ENCODE measurements around the gene LAMC1. TPM values are rescaled to one million over a fixed set of nuclear protein-coding genes. Genes with fewer than 3 reads are reported as not detected.

LAMC1 gene
- total and polyA plus RNA-seq, 10 of the 15 experiments (the other 5 are each of a cell fraction or from before 2014, with no cell fraction given), result 4.6 to 51.4 (median 25.6) TPM

DNA sequence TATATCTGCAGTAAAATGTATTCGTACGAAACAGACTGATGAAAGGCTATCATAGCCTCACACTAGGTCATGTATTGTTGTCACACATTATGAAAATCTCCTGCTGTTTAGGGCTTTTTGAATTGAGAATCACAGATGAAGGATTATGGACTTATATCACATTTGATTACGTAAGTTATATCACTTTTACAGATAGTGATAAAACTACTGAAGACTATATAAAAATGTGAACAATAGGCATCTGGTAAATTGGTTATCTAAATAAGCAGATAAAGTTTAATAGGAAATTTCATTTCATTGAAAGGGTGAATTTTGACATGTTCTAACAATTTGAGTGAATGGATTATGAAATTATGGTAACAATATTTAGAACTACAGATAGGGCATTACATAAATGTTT, 20.0 kb downstream of the LAMC1 start:
- no peak overlapping the region for H3K4me2 ChIP-seq (ENCODE audit: control insufficient read depth, insufficient read depth)
- H3K9me3 ChIP-seq (replicated peaks; ENCODE audit: control insufficient read depth, insufficient read depth, low read length), result no peaks in the 10 kb centered on the region
- ATAC-seq, result no peak
- H3K79me2 ChIP-seq (ENCODE audit: control insufficient read depth, insufficient read depth, low read length), result peaks cover 30% of the 10 kb centered on the region
- peaks cover 31% of the 10 kb centered on the region for H3K4me1 ChIP-seq (ENCODE audit: control insufficient read depth, insufficient read depth, low read length)
- no peak for DNase-seq (ENCODE audit: low read depth, low spot score)
- no peak overlapping the region for H3K4me3 ChIP-seq
- intact Hi-C loops (cut with micrococcal nuclease; ENCODE audit: unreplicated experiment) (no loop called here), in situ Hi-C loops (cut with MboI) (no loop called here)
- TF ChIP-seq EED (IDR thresholded peaks at IDR 0.05; ENCODE audit: low read depth), result no peak
- no peak for TF ChIP-seq TBL1XR1 (IDR thresholded peaks at IDR 0.05; ENCODE audit: low read depth, low read length)
- TF ChIP-seq KAT2A (conservative IDR thresholded peaks at IDR 0.05; ENCODE audit: control insufficient read depth, low read depth, low read length), result no peak
- TF ChIP-seq TCF3 (IDR thresholded peaks at IDR 0.05; ENCODE audit: borderline replicate concordance, insufficient read depth, low read depth, low read length), result no peak
- no peak for TF ChIP-seq RAD51 (IDR thresholded peaks at IDR 0.05)
- no peak for TF ChIP-seq EZH2 (IDR thresholded peaks at IDR 0.05; ENCODE audit: borderline replicate concordance, control insufficient read depth, low read depth, low read length)
- no peak for TF ChIP-seq ZZZ3 (IDR thresholded peaks at IDR 0.05; ENCODE audit: control insufficient read depth, insufficient read length, low read depth)
- TF ChIP-seq, protein P1, sequence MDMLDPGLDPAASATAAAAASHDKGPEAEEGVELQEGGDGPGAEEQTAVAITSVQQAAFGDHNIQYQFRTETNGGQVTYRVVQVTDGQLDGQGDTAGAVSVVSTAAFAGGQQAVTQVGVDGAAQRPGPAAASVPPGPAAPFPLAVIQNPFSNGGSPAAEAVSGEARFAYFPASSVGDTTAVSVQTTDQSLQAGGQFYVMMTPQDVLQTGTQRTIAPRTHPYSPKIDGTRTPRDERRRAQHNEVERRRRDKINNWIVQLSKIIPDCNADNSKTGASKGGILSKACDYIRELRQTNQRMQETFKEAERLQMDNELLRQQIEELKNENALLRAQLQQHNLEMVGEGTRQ (IDR thresholded peaks at IDR 0.05; ENCODE audit: borderline replicate concordance, low read depth, low read length), result no peak
- TF ChIP-seq SRF (IDR thresholded peaks at IDR 0.05; ENCODE audit: low read depth in 2 of 2, low read length in 2 of 2), result no peak
- no peak for TF ChIP-seq PBX3 (IDR thresholded peaks at IDR 0.05; ENCODE audit: insufficient replicate concordance, low read depth, low read length)
- no peak for TF ChIP-seq RFX5 (IDR thresholded peaks at IDR 0.05; ENCODE audit: low read depth, low read length)
- TF ChIP-seq POU2F2 (IDR thresholded peaks at IDR 0.05; ENCODE audit: borderline replicate concordance, low read depth, low read length), result no peak
- TF ChIP-seq WRNIP1 (IDR thresholded peaks at IDR 0.05; ENCODE audit: borderline replicate concordance, low read depth, low read length), result no peak
- no peak for TF ChIP-seq SMC3 (IDR thresholded peaks at IDR 0.05; ENCODE audit: borderline replicate concordance, low read length)
- POLR2A ChIA-PET, result interaction anchor here (0.6 to 1.0 kb wide), 2 partner anchors 9 to 237 kb away, joined by 3 to 7 read pairs; no protein-coding TSS in a partner anchor
- SMC1A ChIA-PET (ENCODE audit: uncharacterized antibody, unreplicated experiment), result interaction anchor here (5.5 to 7.0 kb wide), 4 partner anchors 12 to 28 kb away, joined by 39 to 80 read pairs (median 58); no protein-coding TSS in a partner anchor
- H3K27ac ChIP-seq (ENCODE audit: control insufficient read depth, insufficient read depth), result no peak overlapping the region
- H3K9ac ChIP-seq (ENCODE audit: control insufficient read depth, insufficient read depth, low read length), result no peak overlapping the region
- no peak overlapping the region for H2AFZ ChIP-seq (ENCODE audit: control insufficient read depth, low read depth, low read length)
- no TSS peak for BruUV-seq (replicated peaks)
- RAD21 ChIA-PET (ENCODE audit: unreplicated experiment), result interaction anchor here (2.0 kb wide), 1 partner anchor 13 kb away, joined by 5 read pairs; no protein-coding TSS in a partner anchor
- no peaks in the 10 kb centered on the region for H3K27me3 ChIP-seq (replicated peaks in 1 of 2; ENCODE audit: control insufficient read depth in 2 of 2, insufficient read depth in 2 of 2, low read length in 1 of 2)
- CTCF ChIA-PET, result interaction anchor here (0.6 to 2.0 kb wide), 4 partner anchors 9 to 81 kb away, joined by 4 to 8 read pairs (median 4); no protein-coding TSS in a partner anchor
- WGBS (ENCODE audit: insufficient coverage, insufficient replicate concordance, low lambda C conversion rate, missing lambda C conversion rate), result 71% methylated on average over 3 of the region's 3 CpGs
- no peak for FAIRE-seq
- no peaks in the 10 kb centered on the region for H4K20me1 ChIP-seq (ENCODE audit: control insufficient read depth, insufficient read depth)
- H3K36me3 ChIP-seq (ENCODE audit: control insufficient read depth in 2 of 2, insufficient read depth in 2 of 2, low read length in 1 of 2), result no peaks in the 10 kb centered on the region
